ENCODE results near the gene FAM234A.
A peak's percentile ranks its signal among the peaks of the same experiment; 100 is the strongest.

The FAM234A gene, protein sequence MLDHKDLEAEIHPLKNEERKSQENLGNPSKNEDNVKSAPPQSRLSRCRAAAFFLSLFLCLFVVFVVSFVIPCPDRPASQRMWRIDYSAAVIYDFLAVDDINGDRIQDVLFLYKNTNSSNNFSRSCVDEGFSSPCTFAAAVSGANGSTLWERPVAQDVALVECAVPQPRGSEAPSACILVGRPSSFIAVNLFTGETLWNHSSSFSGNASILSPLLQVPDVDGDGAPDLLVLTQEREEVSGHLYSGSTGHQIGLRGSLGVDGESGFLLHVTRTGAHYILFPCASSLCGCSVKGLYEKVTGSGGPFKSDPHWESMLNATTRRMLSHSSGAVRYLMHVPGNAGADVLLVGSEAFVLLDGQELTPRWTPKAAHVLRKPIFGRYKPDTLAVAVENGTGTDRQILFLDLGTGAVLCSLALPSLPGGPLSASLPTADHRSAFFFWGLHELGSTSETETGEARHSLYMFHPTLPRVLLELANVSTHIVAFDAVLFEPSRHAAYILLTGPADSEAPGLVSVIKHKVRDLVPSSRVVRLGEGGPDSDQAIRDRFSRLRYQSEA

DNA sequence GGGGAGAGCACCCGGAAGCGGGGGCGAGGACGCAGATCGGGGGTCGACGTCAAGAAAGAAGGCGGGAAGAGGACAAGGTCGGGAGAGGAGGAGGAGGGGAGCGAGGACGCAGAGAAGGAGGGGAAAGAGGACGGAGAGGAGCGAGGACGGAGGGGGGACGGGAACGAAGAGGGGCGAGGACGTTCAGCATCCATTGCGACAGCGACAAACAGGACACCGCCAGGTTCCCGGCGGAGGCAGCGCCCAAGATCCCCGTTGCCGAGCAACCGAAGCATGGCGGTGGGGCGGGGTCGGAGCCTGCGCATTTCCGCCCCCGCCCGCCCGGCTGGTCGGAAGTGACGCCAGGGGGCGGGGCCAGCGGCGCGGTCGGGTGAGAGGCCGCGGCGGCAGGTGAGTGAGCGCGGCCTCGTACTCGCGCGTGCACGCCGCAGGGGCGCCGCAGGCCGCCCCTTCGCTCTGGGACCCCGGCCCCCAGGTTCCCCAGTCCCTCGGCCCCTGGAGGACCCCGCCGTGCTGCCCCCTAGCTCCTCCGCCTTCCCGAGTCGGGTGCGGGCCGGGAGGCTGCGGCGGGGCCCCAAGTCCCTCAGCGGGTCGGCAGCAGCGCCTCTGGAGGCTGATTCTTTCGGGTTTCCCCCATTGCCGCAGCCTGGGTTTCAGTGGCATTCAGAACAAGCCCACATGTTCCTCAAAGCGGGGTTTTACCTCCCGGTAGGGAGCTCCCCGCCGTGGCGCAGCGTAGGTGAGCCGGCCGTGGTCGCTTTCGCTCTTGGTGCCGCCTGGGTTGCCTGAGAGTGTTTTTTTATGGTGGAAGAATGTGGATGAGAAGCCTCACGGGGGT lies at the start of gene FAM234A:
Gene FAM234A (plus strand): TSS at position 354 of the 838 bp plus-strand sequence. CDS start 19,593 bp downstream, outside the sequence.
- H3K4me2 ChIP-seq: peak within 1 kb of the TSS; percentile 81
- no peaks in the 10 kb centered on the region for H3K36me3 ChIP-seq (ENCODE audit: insufficient read depth)
- H3K79me2 ChIP-seq (ENCODE audit: insufficient read depth, low read depth): no peaks in the 10 kb centered on the region
- H2AFZ ChIP-seq (ENCODE audit: low read depth): peak within 1 kb of the TSS; percentile 88
- H3K4me3 ChIP-seq (IDR thresholded peaks at IDR 0.05; ENCODE audit: insufficient read depth, low read depth, low read length): no peak within 1 kb of the TSS
- no peaks in the 10 kb centered on the region for H4K20me1 ChIP-seq (ENCODE audit: insufficient read depth)
- H3K9ac ChIP-seq: peak within 1 kb of the TSS; percentile 68; the same call in 1 of the 2 replicates
- H3K27me3 ChIP-seq (ENCODE audit: insufficient read depth, low read depth): no peaks in the 10 kb centered on the region
- TF ChIP-seq, protein P1, sequence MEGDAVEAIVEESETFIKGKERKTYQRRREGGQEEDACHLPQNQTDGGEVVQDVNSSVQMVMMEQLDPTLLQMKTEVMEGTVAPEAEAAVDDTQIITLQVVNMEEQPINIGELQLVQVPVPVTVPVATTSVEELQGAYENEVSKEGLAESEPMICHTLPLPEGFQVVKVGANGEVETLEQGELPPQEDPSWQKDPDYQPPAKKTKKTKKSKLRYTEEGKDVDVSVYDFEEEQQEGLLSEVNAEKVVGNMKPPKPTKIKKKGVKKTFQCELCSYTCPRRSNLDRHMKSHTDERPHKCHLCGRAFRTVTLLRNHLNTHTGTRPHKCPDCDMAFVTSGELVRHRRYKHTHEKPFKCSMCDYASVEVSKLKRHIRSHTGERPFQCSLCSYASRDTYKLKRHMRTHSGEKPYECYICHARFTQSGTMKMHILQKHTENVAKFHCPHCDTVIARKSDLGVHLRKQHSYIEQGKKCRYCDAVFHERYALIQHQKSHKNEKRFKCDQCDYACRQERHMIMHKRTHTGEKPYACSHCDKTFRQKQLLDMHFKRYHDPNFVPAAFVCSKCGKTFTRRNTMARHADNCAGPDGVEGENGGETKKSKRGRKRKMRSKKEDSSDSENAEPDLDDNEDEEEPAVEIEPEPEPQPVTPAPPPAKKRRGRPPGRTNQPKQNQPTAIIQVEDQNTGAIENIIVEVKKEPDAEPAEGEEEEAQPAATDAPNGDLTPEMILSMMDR (conservative IDR thresholded peaks at IDR 0.05; ENCODE audit: low read depth, low read length): peak; percentile 48; the same call in 1 of the 2 replicates
- H3K27ac ChIP-seq: peak within 1 kb of the TSS; percentile 79
- H3K4me1 ChIP-seq (ENCODE audit: low read depth, poor library complexity, severe bottlenecking): peaks cover 24% of the 10 kb centered on the region

DNA sequence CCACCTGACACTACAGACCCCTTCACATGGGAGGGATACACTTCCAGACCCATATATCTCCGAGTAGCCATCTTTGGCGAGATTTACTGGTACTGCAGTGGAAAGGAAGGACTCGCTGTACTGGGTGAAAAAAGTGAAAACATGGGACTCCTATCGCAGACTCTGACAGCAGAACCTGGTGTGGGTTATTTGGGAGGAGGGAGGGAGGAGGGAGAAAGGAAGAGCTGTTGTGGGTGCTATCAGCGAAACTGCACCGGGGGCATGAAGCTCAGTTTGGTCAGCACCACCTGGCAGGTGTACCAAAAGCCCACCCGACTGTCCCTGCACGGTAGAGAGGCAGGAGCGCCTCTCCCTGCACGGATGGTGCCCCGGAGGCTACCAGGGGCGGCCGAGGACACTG lies 49.4 kb upstream of the FAM234A start:
- Histone ChIP-seq H2AFZ (ENCODE audit: low read depth) (no peak overlapping the region), H3K4me3 (IDR thresholded peaks at IDR 0.05; ENCODE audit: insufficient read depth, low read depth, low read length) (no peak overlapping the region), H4K20me1 (ENCODE audit: insufficient read depth) (no peaks in the 10 kb centered on the region), H3K79me2 (ENCODE audit: insufficient read depth, low read depth) (no peaks in the 10 kb centered on the region), H3K4me2 (no peak overlapping the region), H3K27me3 (ENCODE audit: insufficient read depth, low read depth) (no peaks in the 10 kb centered on the region), H3K36me3 (ENCODE audit: insufficient read depth) (no peaks in the 10 kb centered on the region), H3K27ac (no peak overlapping the region), H3K4me1 (ENCODE audit: low read depth, poor library complexity, severe bottlenecking) (peaks cover 10% of the 10 kb centered on the region), H3K9ac (no peak overlapping the region)
- TF ChIP-seq, protein P1 (conservative IDR thresholded peaks at IDR 0.05; ENCODE audit: low read depth, low read length): no peak

DNA sequence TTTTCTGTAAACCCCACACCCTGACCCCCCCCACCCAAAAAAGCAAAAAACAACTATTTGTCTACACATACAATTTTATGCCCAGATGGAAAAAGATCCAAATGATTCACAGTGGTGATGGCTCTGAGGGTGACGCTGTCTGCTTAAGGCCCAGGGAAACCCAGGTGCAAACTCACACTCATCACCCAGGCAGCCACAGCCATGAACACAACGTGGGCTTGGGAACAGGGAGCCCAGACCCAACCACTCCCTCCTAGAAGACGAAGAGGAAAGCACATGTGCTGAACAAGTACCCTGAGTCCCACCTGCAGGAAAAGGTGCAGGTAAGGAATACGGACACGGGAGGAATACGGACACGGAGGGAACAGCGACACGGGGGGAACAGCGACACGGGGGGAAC lies 48.9 kb upstream of the FAM234A start:
- Histone ChIP-seq H2AFZ (ENCODE audit: low read depth) (no peak overlapping the region), H4K20me1 (ENCODE audit: insufficient read depth) (no peaks in the 10 kb centered on the region), H3K27me3 (ENCODE audit: insufficient read depth, low read depth) (no peaks in the 10 kb centered on the region), H3K79me2 (ENCODE audit: insufficient read depth, low read depth) (no peaks in the 10 kb centered on the region), H3K27ac (no peak overlapping the region), H3K4me1 (ENCODE audit: low read depth, poor library complexity, severe bottlenecking) (peaks cover 9% of the 10 kb centered on the region), H3K36me3 (ENCODE audit: insufficient read depth) (no peaks in the 10 kb centered on the region; the same call in 1 of the 2 replicates), H3K4me3 (IDR thresholded peaks at IDR 0.05; ENCODE audit: insufficient read depth, low read depth, low read length) (no peak overlapping the region), H3K4me2 (no peak overlapping the region), H3K9ac (no peak overlapping the region)
- TF ChIP-seq, protein P1 (conservative IDR thresholded peaks at IDR 0.05; ENCODE audit: low read depth, low read length): no peak

DNA sequence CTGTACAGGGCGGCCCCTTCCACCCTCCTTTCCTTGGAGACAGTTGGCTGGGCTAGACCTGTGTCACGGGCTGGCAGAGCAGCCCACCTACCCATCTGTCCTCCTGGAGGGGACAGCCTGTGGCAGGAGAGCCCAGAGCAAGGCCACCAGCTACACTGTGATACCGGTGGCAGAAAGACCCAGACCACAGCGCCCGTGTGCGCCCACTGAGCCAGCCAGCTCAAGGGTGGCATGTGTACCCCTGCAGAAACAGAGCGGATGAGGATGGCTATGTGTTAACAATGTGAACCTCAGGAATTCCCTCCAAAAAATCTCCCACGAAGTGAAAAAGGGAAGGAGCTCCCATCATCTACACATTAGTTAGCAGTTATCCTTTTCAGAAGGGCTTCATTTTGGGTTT lies 47.3 kb upstream of the FAM234A start:
- H3K4me3 ChIP-seq (IDR thresholded peaks at IDR 0.05; ENCODE audit: insufficient read depth, low read depth, low read length): no peak overlapping the region
- no peak overlapping the region for H2AFZ ChIP-seq (ENCODE audit: low read depth)
- H3K27ac ChIP-seq: no peak overlapping the region
- H3K4me2 ChIP-seq: no peak overlapping the region
- TF ChIP-seq, protein P1 (conservative IDR thresholded peaks at IDR 0.05; ENCODE audit: low read depth, low read length): no peak
- H3K4me1 ChIP-seq (ENCODE audit: low read depth, poor library complexity, severe bottlenecking): no peaks in the 10 kb centered on the region
- no peaks in the 10 kb centered on the region; the same call in 1 of the 2 replicates for H3K36me3 ChIP-seq (ENCODE audit: insufficient read depth)
- no peaks in the 10 kb centered on the region for H3K27me3 ChIP-seq (ENCODE audit: insufficient read depth, low read depth)
- H3K9ac ChIP-seq: no peak overlapping the region
- H3K79me2 ChIP-seq (ENCODE audit: insufficient read depth, low read depth): no peaks in the 10 kb centered on the region
- no peaks in the 10 kb centered on the region; the same call in 1 of the 2 replicates for H4K20me1 ChIP-seq (ENCODE audit: insufficient read depth)

Measured in KMS-11 (cell line).